RKO (cell line): Measurements from ENCODE around the gene TBCD.

Experiments
- DNase-seq: peaks from one replicate; pipeline ENCODE4 v3.0.0-alpha.2; 2016; ENCODE audit warnings: low spot score

Gene TBCD

GRCh38 chr17:82791532-82791931 is 39.7 kb downstream of the TBCD start:
- DNase-seq, result peak; percentile 72

- DNase-seq, result no peak
These were observed 42.2 kb downstream of the TBCD start for GRCh38 chr17:82793974-82794630.

- no peak for DNase-seq
These were observed 43.1 kb downstream of the TBCD start for GRCh38 chr17:82794781-82795482.

GRCh38 chr17:82795615-82796014 is 43.8 kb downstream of the TBCD start:
- DNase-seq, result no peak

GRCh38 chr17:82797061-82797460 is 45.2 kb downstream of the TBCD start:
- DNase-seq, result no peak

GRCh38 chr17:82798752-82799151 is 46.9 kb downstream of the TBCD start:
- DNase-seq, result no peak

GRCh38 chr17:82799591-82799990 is 47.7 kb downstream of the TBCD start:
- no peak for DNase-seq

GRCh38 chr17:82800885-82801284 is 49.0 kb downstream of the TBCD start:
- no peak for DNase-seq

- DNase-seq, result no peak
These were observed 49.6 kb downstream of the TBCD start for GRCh38 chr17:82801377-82801970.

GRCh38 chr17:82802075-82802780 is 50.4 kb downstream of the TBCD start:
- no peak for DNase-seq

- DNase-seq, result no peak
These were observed 51.3 kb downstream of the TBCD start for GRCh38 chr17:82803185-82803584.

GRCh38 chr17:82803606-82804005 is 51.7 kb downstream of the TBCD start:
- no peak for DNase-seq

- no peak for DNase-seq
These were observed 52.8 kb downstream of the TBCD start for GRCh38 chr17:82804442-82805191.

GRCh38 chr17:82805254-82805653 is 53.4 kb downstream of the TBCD start:
- no peak for DNase-seq

- no peak for DNase-seq
These were observed 54.0 kb downstream of the TBCD start for GRCh38 chr17:82805823-82806222.

- DNase-seq, result no peak
These were observed 54.8 kb downstream of the TBCD start for GRCh38 chr17:82806645-82807044.

- no peak for DNase-seq
These were observed 55.2 kb downstream of the TBCD start for GRCh38 chr17:82807101-82807500.

GRCh38 chr17:82807562-82807961 is 55.7 kb downstream of the TBCD start:
- DNase-seq, result no peak

- DNase-seq, result no peak
These were observed 56.1 kb downstream of the TBCD start for GRCh38 chr17:82808006-82808405.

- DNase-seq, result no peak
These were observed 57.3 kb downstream of the TBCD start for GRCh38 chr17:82808921-82809905.
